Measurements from ENCODE around the gene NOL3. TPM values are rescaled to one million over a fixed set of nuclear protein-coding genes. Genes with fewer than 3 reads are reported as not detected.
A peak's percentile ranks its signal among the peaks of the same experiment; 100 is the strongest.

The NOL3 gene
- total RNA-seq, 4 donors from 2014 or later = 55.5 to 95.4 (median 76.6) TPM

DNA sequence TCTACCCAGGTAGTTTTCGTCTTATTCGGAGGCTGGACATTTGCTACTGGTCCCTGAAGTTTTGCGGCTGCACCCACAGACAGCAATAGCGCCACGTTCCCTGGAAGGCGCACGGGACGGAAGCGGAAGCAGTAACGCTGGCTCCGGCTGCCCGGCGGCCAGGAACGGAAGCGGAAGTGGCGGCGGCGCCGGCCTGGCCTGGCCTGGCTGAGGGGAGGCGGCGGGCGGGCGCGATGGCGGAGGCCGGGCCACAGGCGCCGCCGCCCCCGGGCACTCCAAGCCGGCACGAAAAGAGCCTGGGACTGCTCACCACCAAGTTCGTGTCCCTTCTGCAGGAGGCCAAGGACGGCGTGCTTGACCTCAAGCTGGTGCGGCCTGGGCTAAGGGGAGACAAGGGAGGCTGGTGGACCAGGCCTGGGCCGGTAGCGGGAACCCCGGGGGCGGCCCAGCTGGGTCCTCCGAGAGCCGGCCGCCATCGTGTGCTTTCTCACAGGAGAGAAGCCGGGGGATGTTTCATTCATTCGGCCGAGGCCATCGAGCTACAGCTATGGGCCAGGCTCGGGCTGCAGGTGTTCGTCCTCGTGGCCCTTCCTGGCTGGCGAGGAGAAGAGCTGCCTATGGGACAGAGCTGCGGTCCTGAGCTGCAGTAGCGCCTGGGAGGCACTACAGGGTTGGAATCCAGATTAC lies 21.8 kb downstream of the NOL3 start, which contains the start of gene E2F4:
Gene E2F4, plus strand, starts transcription at position 161 of the 687 bp plus-strand sequence. Its CDS starts 73 bp downstream, at position 234.
- Histone ChIP-seq H3K9me3 (no peaks in the 10 kb centered on the region), H3K4me1 (peaks cover 0 to 41% (median 17%) of the 10 kb centered on the region in 4 donors), H3K36me3 (peaks cover 2 to 33% (median 20%) of the 10 kb centered on the region in 3 donors), H3K27ac (peak within 1 kb of the TSS; percentile 40 to 85 (median 72)), H3K27me3 (no peaks in the 10 kb centered on the region), H3K4me3 (peak within 1 kb of the TSS; percentile 78 to 100 (median 92))
- WGBS, 2 donors = 0% methylated on average over 24 to 40 of the region's 54 CpGs
- DNase-seq (ENCODE audit: low spot score in 2 of 2) = peak; percentile 78
- peak; percentile 18 to 74 for TF ChIP-seq POLR2A (IDR thresholded peaks at IDR 0.05)
- TF ChIP-seq EP300 (IDR thresholded peaks at IDR 0.05) = peak; percentile 93
- TF ChIP-seq, protein P1, sequence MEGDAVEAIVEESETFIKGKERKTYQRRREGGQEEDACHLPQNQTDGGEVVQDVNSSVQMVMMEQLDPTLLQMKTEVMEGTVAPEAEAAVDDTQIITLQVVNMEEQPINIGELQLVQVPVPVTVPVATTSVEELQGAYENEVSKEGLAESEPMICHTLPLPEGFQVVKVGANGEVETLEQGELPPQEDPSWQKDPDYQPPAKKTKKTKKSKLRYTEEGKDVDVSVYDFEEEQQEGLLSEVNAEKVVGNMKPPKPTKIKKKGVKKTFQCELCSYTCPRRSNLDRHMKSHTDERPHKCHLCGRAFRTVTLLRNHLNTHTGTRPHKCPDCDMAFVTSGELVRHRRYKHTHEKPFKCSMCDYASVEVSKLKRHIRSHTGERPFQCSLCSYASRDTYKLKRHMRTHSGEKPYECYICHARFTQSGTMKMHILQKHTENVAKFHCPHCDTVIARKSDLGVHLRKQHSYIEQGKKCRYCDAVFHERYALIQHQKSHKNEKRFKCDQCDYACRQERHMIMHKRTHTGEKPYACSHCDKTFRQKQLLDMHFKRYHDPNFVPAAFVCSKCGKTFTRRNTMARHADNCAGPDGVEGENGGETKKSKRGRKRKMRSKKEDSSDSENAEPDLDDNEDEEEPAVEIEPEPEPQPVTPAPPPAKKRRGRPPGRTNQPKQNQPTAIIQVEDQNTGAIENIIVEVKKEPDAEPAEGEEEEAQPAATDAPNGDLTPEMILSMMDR (IDR thresholded peaks at IDR 0.05) = peak in 2 of 5 experiments; percentile 18 to 46

DNA sequence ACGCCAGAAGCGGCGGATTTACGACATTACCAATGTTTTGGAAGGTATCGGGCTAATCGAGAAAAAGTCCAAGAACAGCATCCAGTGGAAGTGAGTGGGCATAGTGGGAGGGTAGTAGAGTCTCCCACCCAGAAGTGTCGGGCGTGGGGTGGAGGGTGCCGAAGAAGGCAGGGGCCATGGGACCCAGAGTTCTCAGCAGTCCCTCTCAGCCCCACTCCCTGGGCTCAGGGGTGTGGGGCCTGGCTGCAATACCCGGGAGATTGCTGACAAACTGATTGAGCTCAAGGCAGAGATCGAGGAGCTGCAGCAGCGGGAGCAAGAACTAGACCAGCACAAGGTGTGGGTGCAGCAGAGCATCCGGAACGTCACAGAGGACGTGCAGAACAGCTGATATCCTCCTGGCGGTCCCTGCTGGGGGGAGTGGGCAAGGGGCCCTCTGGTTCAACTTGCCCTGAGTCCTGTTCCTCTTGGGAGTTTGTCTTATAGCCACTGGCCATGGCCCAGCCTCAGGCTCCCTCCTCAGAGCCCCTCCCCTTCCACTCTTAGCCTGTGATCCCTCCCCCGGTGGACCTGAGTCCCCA lies 22.5 kb downstream of the NOL3 start:
- H3K27me3 ChIP-seq = no peaks in the 10 kb centered on the region
- no peaks in the 10 kb centered on the region for H3K9me3 ChIP-seq
- no peak for DNase-seq (ENCODE audit: low spot score in 2 of 2)
- peaks cover 2 to 40% (median 27%) of the 10 kb centered on the region in 3 donors for H3K36me3 ChIP-seq
- H3K4me1 ChIP-seq = peaks cover 0 to 49% (median 17%) of the 10 kb centered on the region in 4 donors
- peak overlapping the region; percentile 78 to 100 (median 92) for H3K4me3 ChIP-seq
- TF ChIP-seq POLR2A (IDR thresholded peaks at IDR 0.05) (no peak), EP300 (IDR thresholded peaks at IDR 0.05) (no peak)
- TF ChIP-seq, protein P1 (IDR thresholded peaks at IDR 0.05) = no peak
- WGBS, 2 donors = 36 to 39% methylated on average over 17 of the region's 17 CpGs
- H3K27ac ChIP-seq = peak overlapping the region; percentile 40 to 85 (median 72)

DNA sequence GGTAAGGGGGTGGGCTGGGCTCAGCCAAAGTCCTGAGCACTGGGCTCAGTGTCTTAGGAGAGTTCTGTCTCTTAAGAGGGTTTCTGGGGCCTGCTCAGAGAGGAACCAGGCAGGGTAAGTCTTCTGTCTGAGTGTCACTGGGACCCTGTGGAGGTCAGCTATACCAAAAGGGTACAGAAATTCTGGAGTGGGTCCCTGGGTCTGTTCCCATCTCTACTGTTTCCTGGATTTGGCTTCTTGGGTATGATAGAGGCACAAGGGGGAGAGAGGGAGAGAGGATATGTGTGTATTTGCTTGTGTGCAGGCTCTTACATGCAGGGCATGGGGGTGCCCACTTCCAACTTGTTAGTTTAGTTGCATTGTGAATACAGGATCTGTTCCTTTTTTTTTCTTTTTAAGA lies 23.2 kb downstream of the NOL3 start:
- Histone ChIP-seq H3K27ac (peak overlapping the region in 1 of 4 donors; percentile 85), H3K4me3 (peak overlapping the region in 2 of 4 donors; percentile 85 to 100), H3K27me3 (no peaks in the 10 kb centered on the region), H3K4me1 (peaks cover 0 to 55% (median 21%) of the 10 kb centered on the region in 4 donors), H3K9me3 (no peaks in the 10 kb centered on the region), H3K36me3 (peaks cover 2 to 44% (median 27%) of the 10 kb centered on the region in 3 donors)
- TF ChIP-seq POLR2A (IDR thresholded peaks at IDR 0.05) = no peak
- TF ChIP-seq, protein P1 (IDR thresholded peaks at IDR 0.05) = no peak
- TF ChIP-seq EP300 (IDR thresholded peaks at IDR 0.05) = no peak
- no peak for DNase-seq (ENCODE audit: low spot score in 2 of 2)

DNA sequence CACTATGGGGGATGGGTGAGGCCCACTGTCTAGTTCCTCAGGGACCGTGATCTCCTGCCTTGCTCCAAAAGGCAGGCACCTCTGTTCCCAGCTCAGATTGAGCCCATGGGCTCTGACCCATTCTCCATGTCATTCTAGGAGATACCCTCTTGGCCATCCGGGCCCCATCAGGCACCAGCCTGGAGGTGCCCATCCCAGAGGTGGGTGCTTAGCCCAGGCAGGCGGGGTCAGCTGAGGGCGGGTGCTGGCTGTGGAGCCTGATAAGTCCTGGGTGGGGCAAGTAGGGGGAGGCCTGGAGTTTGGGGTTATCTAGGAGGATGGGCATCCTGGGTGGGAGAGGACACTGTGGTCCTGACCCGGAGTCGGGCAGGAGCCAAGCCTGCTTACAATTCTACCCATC lies 23.9 kb downstream of the NOL3 start:
- DNase-seq (ENCODE audit: low spot score in 2 of 2) = no peak
- 86 to 91% methylated on average over 5 to 6 of the region's 6 CpGs for WGBS, 2 donors
- no peaks in the 10 kb centered on the region for H3K9me3 ChIP-seq
- H3K4me1 ChIP-seq = peaks cover 0 to 63% (median 27%) of the 10 kb centered on the region in 4 donors
- peak overlapping the region in 1 of 4 donors; percentile 85 for H3K27ac ChIP-seq
- no peaks in the 10 kb centered on the region for H3K27me3 ChIP-seq
- peaks cover 2 to 50% (median 27%) of the 10 kb centered on the region in 3 donors for H3K36me3 ChIP-seq
- TF ChIP-seq POLR2A (IDR thresholded peaks at IDR 0.05) (no peak), EP300 (IDR thresholded peaks at IDR 0.05) (no peak)
- TF ChIP-seq, protein P1 (IDR thresholded peaks at IDR 0.05) = no peak
- no peak overlapping the region for H3K4me3 ChIP-seq

DNA sequence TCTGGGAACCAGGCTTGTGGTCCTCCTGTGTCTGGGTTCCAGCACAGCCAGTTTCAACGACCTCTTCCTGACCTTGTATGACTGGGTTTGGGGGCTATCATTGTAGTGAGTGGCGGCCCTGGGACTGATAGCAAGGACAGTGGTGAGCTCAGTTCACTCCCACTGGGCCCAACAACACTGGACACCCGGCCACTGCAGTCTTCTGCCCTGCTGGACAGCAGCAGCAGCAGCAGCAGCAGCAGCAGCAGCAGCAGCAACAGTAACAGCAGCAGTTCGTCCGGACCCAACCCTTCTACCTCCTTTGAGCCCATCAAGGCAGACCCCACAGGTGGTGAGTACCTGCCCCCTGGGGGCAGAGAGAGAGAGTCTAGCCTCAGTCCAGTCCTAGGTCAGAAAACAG lies 25.3 kb downstream of the NOL3 start:
- peaks cover 0 to 71% (median 30%) of the 10 kb centered on the region in 4 donors for H3K4me1 ChIP-seq
- H3K27me3 ChIP-seq = no peaks in the 10 kb centered on the region
- no peaks in the 10 kb centered on the region for H3K9me3 ChIP-seq
- H3K27ac ChIP-seq = no peak overlapping the region
- TF ChIP-seq POLR2A (IDR thresholded peaks at IDR 0.05) (no peak), EP300 (IDR thresholded peaks at IDR 0.05) (no peak)
- TF ChIP-seq, protein P1 (IDR thresholded peaks at IDR 0.05) = no peak
- WGBS, 2 donors = 77% methylated on average over 5 of the region's 5 CpGs
- no peak overlapping the region for H3K4me3 ChIP-seq
- H3K36me3 ChIP-seq = peaks cover 2 to 59% (median 27%) of the 10 kb centered on the region in 3 donors
- no peak for DNase-seq (ENCODE audit: low spot score in 2 of 2)

Data from tibial nerve (tissue), 4 donors.